Natural killer cell (primary cell): ENCODE measurements around the gene NOL6. TPM values are rescaled to one million over a fixed set of nuclear protein-coding genes. Genes with fewer than 3 reads are reported as not detected.

Source experiments
- ATAC-seq, 3 donors: fragments of 150-1000 bp in 2 of 3; fragments of 200-7000 bp in 1 of 3; cut with Tn5 transposase; 1 replicate in 1 of 3; 2 replicates in 2 of 3; pipeline ENCODE4 v1.10.0; 2021; ENCODE audit warnings: mild to moderate bottlenecking in 2 of 3, moderate library complexity in 2 of 3
- DNase-seq, 2 donors: peaks; one replicate each; pipeline versions ENCODE4 v3.0.0 to v3.0.0-alpha.2; 2013 to 2021; ENCODE audit warnings: mixed read lengths in 1 of 2
- H3K27ac ChIP-seq: one replicate; pipeline ENCODE4 v1.5.1; 2013; ENCODE audit warnings: mild to moderate bottlenecking, low read length
- H3K27me3 ChIP-seq: one replicate; pipeline ENCODE4 v1.6.1; 2013; ENCODE audit warnings: low read length; ENCODE audit not compliant: control insufficient read depth, insufficient read depth
- H3K36me3 ChIP-seq: one replicate; pipeline ENCODE4 v1.6.1; 2013; ENCODE audit warnings: low read length; ENCODE audit not compliant: control insufficient read depth, insufficient read depth
- H3K4me1 ChIP-seq: one replicate; pipeline ENCODE4 v1.6.1; 2013; ENCODE audit warnings: low read length; ENCODE audit not compliant: control insufficient read depth, insufficient read depth
- H3K4me3 ChIP-seq: one replicate; pipeline ENCODE4 v1.5.1; 2013; ENCODE audit warnings: low read length
- H3K9me3 ChIP-seq: one replicate; pipeline ENCODE4 v1.6.1; 2013; ENCODE audit warnings: low read length; ENCODE audit not compliant: control insufficient read depth, insufficient read depth
- H3K27ac Mint-ChIP-seq, 2 donors: one replicate each; pipeline ENCODE4 v1.8.0; 2022; ENCODE audit warnings: mild to moderate bottlenecking in 2 of 2, mixed read lengths in 2 of 2, moderate library complexity in 1 of 2
- H3K27me3 Mint-ChIP-seq, 2 donors: one replicate each; pipeline ENCODE4 v1.8.0; 2022; ENCODE audit warnings: low read depth in 2 of 2, mixed read lengths in 2 of 2
- H3K36me3 Mint-ChIP-seq: one replicate; pipeline ENCODE4 v1.8.0; 2022; ENCODE audit warnings: mixed read lengths
- H3K4me1 Mint-ChIP-seq, 2 donors: one replicate each; pipeline ENCODE4 v1.8.0; 2022; ENCODE audit warnings: mixed read lengths in 2 of 2
- H3K4me3 Mint-ChIP-seq: one replicate; pipeline ENCODE4 v1.8.0; 2022; ENCODE audit warnings: mild to moderate bottlenecking, moderate library complexity, mixed read lengths
- H3K9me3 Mint-ChIP-seq, 2 donors: one replicate each; pipeline ENCODE4 v1.8.0; 2022; ENCODE audit warnings: mixed read lengths in 2 of 2
- WGBS: methylation state at CpG from one replicate; pipeline ENCODE4 v1.1.7; 2013; ENCODE audit warnings: missing lambda C conversion rate; ENCODE audit not compliant: insufficient coverage; 5-methylcytosine and 5-hydroxymethylcytosine counted together
- intact Hi-C: fragments of 100-400 bp; cut with micrococcal nuclease; formaldehyde crosslinking; loops from one replicate; pipeline ENCODE4 v1.14.2; 2022
- total RNA-seq, 4 donors: library from RNA; stranded (reverse); fragments of 120-200 nt in 1 of 4; gene quantifications; one replicate each; pipeline versions ENCODE4 v1.2.3 to v1.2.4, GENCODE V29; 2013 to 2022
- TF ChIP-seq, protein P1 (sequence below): fragments of 200-600 bp; IDR thresholded peaks from one replicate; pipeline ENCODE4 v1.8.0; 2022; ENCODE audit warnings: antibody characterized with exemption

NOL6 gene
- total RNA-seq, 3 donors from 2014 or later (not counting 1 experiment from before 2014, with no cell fraction given) = 34.2 to 42.2 (median 38.2) TPM

- 93% methylated on average over 6 of the region's 6 CpGs for WGBS
- ATAC-seq (no peak), DNase-seq (peak in 1 of 2 donors; percentile 13)
- Mint-ChIP-seq H3K9me3 (no peaks in the 10 kb centered on the region), H3K27me3 (no peaks in the 10 kb centered on the region), H3K4me3 (no peak overlapping the region), H3K36me3 (peaks cover 8% of the 10 kb centered on the region), H3K4me1 (peaks cover 21 to 24% of the 10 kb centered on the region in 2 donors), H3K27ac (no peak overlapping the region)
- intact Hi-C loops = loop anchor here (10.0 kb wide), 2 partner anchors 65 to 205 kb away; partner anchors contain the start of genes AQP7, BAG1 and CHMP5
- Histone ChIP-seq H3K36me3 (peaks cover 65% of the 10 kb centered on the region), H3K4me1 (peaks cover 15% of the 10 kb centered on the region), H3K27me3 (no peaks in the 10 kb centered on the region), H3K4me3 (no peak overlapping the region), H3K27ac (no peak overlapping the region), H3K9me3 (no peaks in the 10 kb centered on the region)
- TF ChIP-seq, protein P1, sequence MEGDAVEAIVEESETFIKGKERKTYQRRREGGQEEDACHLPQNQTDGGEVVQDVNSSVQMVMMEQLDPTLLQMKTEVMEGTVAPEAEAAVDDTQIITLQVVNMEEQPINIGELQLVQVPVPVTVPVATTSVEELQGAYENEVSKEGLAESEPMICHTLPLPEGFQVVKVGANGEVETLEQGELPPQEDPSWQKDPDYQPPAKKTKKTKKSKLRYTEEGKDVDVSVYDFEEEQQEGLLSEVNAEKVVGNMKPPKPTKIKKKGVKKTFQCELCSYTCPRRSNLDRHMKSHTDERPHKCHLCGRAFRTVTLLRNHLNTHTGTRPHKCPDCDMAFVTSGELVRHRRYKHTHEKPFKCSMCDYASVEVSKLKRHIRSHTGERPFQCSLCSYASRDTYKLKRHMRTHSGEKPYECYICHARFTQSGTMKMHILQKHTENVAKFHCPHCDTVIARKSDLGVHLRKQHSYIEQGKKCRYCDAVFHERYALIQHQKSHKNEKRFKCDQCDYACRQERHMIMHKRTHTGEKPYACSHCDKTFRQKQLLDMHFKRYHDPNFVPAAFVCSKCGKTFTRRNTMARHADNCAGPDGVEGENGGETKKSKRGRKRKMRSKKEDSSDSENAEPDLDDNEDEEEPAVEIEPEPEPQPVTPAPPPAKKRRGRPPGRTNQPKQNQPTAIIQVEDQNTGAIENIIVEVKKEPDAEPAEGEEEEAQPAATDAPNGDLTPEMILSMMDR = no peak
These were observed 3.8 kb downstream of the NOL6 start for GRCh38 chr9:33469891-33470290.

DNA sequence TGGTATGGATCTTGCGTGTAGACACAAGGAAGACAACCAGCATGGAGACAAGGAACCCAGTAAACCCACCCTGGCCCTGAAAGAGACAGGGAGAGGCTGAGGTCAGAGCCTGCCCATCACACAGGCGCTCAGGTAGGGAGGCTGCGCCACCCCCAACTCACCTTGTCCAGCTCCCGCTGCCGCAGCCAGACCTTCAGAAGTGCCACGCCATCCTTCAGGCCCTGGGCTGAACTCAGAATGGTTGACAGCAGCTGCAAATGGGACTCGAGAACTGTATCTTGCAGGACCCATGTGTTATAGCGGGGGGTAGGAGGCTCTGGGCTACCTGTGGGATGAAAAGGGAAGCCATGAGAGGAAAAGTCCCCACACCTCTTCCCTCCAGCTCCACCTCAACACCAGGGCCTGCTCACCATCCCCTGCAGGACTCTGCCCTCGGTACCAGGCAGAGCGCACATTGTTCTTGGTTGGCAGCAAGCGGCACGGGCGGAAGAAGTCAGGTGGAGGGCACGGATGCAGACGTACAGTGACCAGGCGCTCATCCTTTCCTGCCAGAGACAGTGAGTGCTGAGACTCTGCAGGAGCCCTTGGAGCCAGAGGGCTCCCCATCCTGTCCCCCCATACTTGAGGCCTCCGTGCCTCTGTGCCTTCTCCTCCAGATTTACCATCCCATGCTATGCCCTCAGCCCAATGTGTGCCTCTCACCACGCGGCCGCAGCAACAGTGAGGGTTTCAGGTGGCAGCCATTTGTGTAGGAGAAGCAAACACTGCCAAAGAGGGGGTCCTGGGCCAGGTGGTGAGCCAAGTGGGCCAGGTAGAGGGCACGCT, 4.7 kb downstream of the NOL6 start:
- no peak for DNase-seq
- Mint-ChIP-seq H3K27ac (no peak overlapping the region), H3K9me3 (no peaks in the 10 kb centered on the region), H3K4me1 (peaks cover 20 to 22% of the 10 kb centered on the region in 2 donors), H3K36me3 (peaks cover 8% of the 10 kb centered on the region), H3K27me3 (no peaks in the 10 kb centered on the region), H3K4me3 (no peak overlapping the region)
- Histone ChIP-seq H3K36me3 (peaks cover 74% of the 10 kb centered on the region), H3K9me3 (no peaks in the 10 kb centered on the region), H3K27me3 (no peaks in the 10 kb centered on the region), H3K4me3 (no peak overlapping the region), H3K4me1 (peaks cover 11% of the 10 kb centered on the region), H3K27ac (no peak overlapping the region)
- no peak for ATAC-seq
- WGBS = 97% methylated on average over 19 of the region's 21 CpGs
- TF ChIP-seq, protein P1 = no peak
- intact Hi-C loops = loop anchor here (10.0 kb wide), 1 partner anchor 64 kb away; the partner anchor contains the start of gene AQP7

- no peaks in the 10 kb centered on the region for H3K9me3 ChIP-seq
- H3K4me3 ChIP-seq = no peak overlapping the region
- DNase-seq (no peak), ATAC-seq (no peak)
- Mint-ChIP-seq H3K27ac (no peak overlapping the region), H3K4me1 (peaks cover 12 to 15% of the 10 kb centered on the region in 2 donors), H3K9me3 (no peaks in the 10 kb centered on the region), H3K36me3 (peaks cover 8% of the 10 kb centered on the region), H3K4me3 (no peak overlapping the region), H3K27me3 (no peaks in the 10 kb centered on the region)
- no peak overlapping the region for H3K27ac ChIP-seq
- TF ChIP-seq, protein P1 = no peak
- peaks cover 81% of the 10 kb centered on the region for H3K36me3 ChIP-seq
- intact Hi-C loops = loop anchor here (10.0 kb wide), 1 partner anchor 63 kb away; the partner anchor contains the start of gene AQP7
- 84% methylated on average over 3 of the region's 4 CpGs for WGBS
- H3K27me3 ChIP-seq = no peaks in the 10 kb centered on the region
- peaks cover 9% of the 10 kb centered on the region for H3K4me1 ChIP-seq
These were observed 5.5 kb downstream of the NOL6 start for GRCh38 chr9:33468215-33468730.
